ENCODE measurements around the gene TARS3.

Gene TARS3

DNA sequence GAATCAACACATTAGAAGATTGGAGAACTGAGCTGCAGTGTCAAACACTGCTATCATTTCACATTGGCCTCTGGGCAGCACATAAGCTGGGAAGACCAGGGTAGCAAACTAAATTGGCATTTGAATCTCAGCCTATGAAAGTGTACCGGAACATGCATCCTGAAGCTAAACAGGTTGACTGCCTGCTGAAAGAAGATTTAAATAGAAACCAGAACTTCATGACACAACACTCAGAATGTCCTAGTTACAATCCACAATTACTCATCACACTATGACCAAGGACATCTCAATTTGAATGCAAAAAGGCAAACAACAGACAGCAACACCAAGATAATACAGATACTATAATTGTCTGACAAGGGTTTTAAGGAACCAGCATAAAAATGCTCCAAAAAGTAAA is 98.3 kb downstream of the TARS3 start:
- TF ChIP-seq TAF1 (IDR thresholded peaks at IDR 0.05; ENCODE audit: borderline replicate concordance, insufficient read depth, low read length): no peak
- no peak for TF ChIP-seq POLR2AphosphoS5 (IDR thresholded peaks at IDR 0.05; ENCODE audit: low read depth, low read length)
- no peak for TF ChIP-seq SIN3A (IDR thresholded peaks at IDR 0.05; ENCODE audit: borderline replicate concordance, insufficient read depth, low read length)
- TF ChIP-seq, protein P1, sequence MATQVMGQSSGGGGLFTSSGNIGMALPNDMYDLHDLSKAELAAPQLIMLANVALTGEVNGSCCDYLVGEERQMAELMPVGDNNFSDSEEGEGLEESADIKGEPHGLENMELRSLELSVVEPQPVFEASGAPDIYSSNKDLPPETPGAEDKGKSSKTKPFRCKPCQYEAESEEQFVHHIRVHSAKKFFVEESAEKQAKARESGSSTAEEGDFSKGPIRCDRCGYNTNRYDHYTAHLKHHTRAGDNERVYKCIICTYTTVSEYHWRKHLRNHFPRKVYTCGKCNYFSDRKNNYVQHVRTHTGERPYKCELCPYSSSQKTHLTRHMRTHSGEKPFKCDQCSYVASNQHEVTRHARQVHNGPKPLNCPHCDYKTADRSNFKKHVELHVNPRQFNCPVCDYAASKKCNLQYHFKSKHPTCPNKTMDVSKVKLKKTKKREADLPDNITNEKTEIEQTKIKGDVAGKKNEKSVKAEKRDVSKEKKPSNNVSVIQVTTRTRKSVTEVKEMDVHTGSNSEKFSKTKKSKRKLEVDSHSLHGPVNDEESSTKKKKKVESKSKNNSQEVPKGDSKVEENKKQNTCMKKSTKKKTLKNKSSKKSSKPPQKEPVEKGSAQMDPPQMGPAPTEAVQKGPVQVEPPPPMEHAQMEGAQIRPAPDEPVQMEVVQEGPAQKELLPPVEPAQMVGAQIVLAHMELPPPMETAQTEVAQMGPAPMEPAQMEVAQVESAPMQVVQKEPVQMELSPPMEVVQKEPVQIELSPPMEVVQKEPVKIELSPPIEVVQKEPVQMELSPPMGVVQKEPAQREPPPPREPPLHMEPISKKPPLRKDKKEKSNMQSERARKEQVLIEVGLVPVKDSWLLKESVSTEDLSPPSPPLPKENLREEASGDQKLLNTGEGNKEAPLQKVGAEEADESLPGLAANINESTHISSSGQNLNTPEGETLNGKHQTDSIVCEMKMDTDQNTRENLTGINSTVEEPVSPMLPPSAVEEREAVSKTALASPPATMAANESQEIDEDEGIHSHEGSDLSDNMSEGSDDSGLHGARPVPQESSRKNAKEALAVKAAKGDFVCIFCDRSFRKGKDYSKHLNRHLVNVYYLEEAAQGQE (IDR thresholded peaks at IDR 0.05; ENCODE audit: insufficient read depth in 1 of 2, low read depth in 2 of 2, low read length in 2 of 2): no peak
- no peak for TF ChIP-seq FOXP2 (optimal IDR thresholded peaks at IDR 0.05; ENCODE audit: borderline replicate concordance, extremely low read depth, extremely low read length, insufficient read depth)

DNA sequence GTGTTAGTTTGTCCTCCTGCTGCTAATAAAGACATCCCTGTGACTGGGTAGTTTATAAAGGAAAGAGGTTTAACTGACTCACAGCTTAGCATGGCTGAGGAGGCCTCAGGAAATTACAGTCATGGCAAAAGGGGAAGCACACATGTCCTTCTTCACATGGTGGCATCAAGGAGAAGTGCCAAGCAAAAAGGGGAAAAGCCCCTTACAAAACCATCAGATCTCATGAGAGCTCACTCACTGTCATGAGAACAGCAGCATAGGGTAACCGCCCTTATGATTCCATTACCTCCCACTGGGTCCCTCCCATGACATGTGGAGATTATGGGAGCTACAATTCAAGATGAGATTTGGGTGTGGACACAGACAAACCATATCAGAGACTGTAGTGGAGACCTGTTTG is 99.1 kb downstream of the TARS3 start:
- TF ChIP-seq, protein P1 (IDR thresholded peaks at IDR 0.05; ENCODE audit: insufficient read depth in 1 of 2, low read depth in 2 of 2, low read length in 2 of 2): no peak
- TF ChIP-seq SIN3A (IDR thresholded peaks at IDR 0.05; ENCODE audit: borderline replicate concordance, insufficient read depth, low read length): no peak
- TF ChIP-seq POLR2AphosphoS5 (IDR thresholded peaks at IDR 0.05; ENCODE audit: low read depth, low read length): no peak
- no peak for TF ChIP-seq TAF1 (IDR thresholded peaks at IDR 0.05; ENCODE audit: borderline replicate concordance, insufficient read depth, low read length)
- no peak for TF ChIP-seq FOXP2 (optimal IDR thresholded peaks at IDR 0.05; ENCODE audit: borderline replicate concordance, extremely low read depth, extremely low read length, insufficient read depth)

DNA sequence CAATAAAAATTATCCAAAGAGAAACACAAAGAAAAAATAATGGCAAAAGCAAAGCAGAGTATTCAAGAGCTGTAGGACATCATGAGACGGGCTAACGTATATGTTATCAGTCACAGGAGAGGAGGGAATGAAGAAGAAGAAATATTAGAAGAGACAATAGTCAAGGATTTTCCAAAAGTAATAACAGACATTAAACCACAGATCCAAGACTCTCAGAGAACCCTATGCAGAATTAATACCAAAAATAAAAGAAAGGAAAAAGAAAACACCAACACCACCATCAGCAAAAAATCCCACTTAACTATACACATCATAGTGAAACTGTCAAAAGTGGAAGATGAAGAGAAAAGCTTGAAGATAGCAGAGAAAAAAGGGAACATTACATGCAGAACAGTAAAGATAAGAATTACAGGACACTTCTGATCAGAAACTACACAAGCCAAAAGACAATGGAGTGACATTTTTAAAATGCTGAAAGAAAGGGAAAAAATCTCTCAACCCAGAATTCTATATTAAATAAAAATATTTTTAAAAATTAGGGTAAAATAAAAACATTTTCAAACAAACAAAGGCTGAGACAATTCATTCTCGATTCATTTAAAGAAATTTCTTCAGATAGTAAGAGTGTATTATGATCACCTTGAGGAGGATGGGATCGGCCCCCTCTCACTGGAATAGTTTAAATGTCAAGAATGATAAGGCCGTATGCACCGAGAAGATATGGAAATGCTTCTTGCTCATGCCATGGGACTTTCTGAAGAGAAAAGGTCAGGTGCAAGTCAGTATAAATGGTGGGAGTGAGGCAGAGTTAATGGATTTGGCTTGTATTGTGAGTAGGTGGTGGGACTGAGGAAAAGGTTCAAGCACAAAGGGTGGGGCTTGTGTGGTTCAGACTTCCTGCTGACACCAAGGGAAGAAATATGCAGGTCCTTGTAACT is 100.6 kb downstream of the TARS3 start:
- no peak for TF ChIP-seq TAF1 (IDR thresholded peaks at IDR 0.05; ENCODE audit: borderline replicate concordance, insufficient read depth, low read length)
- no peak for TF ChIP-seq POLR2AphosphoS5 (IDR thresholded peaks at IDR 0.05; ENCODE audit: low read depth, low read length)
- no peak for TF ChIP-seq SIN3A (IDR thresholded peaks at IDR 0.05; ENCODE audit: borderline replicate concordance, insufficient read depth, low read length)
- TF ChIP-seq, protein P1 (IDR thresholded peaks at IDR 0.05; ENCODE audit: insufficient read depth in 1 of 2, low read depth in 2 of 2, low read length in 2 of 2): no peak
- no peak for TF ChIP-seq FOXP2 (optimal IDR thresholded peaks at IDR 0.05; ENCODE audit: borderline replicate concordance, extremely low read depth, extremely low read length, insufficient read depth)

GRCh38 chr15:101621961-101622360 is 102.3 kb downstream of the TARS3 start:
- no peak for TF ChIP-seq POLR2AphosphoS5 (IDR thresholded peaks at IDR 0.05; ENCODE audit: low read depth, low read length)
- TF ChIP-seq TAF1 (IDR thresholded peaks at IDR 0.05; ENCODE audit: borderline replicate concordance, insufficient read depth, low read length): no peak
- no peak for TF ChIP-seq SIN3A (IDR thresholded peaks at IDR 0.05; ENCODE audit: borderline replicate concordance, insufficient read depth, low read length)
- no peak for TF ChIP-seq FOXP2 (optimal IDR thresholded peaks at IDR 0.05; ENCODE audit: borderline replicate concordance, extremely low read depth, extremely low read length, insufficient read depth)
- TF ChIP-seq, protein P1 (IDR thresholded peaks at IDR 0.05; ENCODE audit: insufficient read depth in 1 of 2, low read depth in 2 of 2, low read length in 2 of 2): no peak

Measured in PFSK-1 (cell line).